Stimulated activated CD4-positive, alpha-beta T cell treated with anti-CD3 and anti-CD28 coated beads, TNF-alpha, amount 100 ng/mL, for 48 hours (primary cell): Measurements from ENCODE around the gene KRT15.

ENCODE experiments used
- DNase-seq, 3 donors: peaks; one replicate each; pipeline ENCODE4 v3.0.0-alpha.2; 2020; ENCODE audit warnings: low read depth in 3 of 3

KRT15 gene

DNA sequence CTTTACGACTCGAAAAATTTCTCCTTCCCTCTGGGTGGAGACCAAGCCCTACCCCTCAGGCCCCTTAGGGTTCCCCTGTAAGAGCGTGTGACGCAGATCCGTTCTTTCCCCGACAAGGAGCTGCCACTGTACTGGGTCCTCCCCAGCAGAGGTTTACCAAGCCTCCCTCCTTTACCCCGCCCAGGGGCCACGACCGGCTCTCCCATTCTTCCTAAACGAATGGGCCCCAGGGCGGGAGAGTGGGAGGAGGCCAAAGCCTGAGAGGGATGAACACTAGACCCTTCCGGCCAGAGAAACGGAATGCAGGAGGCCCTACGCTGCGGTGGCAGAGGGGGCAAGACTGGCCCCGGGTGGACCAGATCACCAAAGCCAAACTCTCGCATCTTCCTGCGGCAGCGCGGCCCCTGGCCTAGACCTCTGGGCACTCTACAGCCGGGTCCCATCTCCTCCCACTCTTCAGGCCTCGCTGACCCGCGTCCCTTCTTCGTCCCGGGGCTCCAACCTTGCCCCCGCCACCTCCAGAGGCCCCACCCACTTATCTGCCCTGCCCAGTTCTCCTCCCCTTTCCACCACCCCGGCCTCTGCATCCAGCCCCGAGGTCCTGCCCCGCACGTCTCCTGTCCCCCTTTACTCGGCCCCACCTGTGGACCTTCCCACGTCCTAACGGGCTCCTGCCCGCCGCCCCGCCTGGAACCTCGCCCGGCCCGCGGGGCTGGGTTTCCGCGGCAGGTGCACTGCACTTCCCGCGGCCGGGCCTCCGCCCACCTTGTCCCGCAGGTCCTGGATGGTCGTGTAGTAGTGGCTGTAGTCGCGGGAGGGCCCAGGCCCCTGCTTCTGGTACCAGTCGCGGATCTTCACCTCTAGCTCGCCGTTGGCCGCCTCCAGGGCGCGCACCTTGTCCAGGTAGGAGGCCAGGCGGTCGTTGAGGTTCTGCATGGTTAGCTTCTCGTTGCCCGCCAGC is 8.7 kb upstream of the KRT15 start:
- no peak for DNase-seq

DNA sequence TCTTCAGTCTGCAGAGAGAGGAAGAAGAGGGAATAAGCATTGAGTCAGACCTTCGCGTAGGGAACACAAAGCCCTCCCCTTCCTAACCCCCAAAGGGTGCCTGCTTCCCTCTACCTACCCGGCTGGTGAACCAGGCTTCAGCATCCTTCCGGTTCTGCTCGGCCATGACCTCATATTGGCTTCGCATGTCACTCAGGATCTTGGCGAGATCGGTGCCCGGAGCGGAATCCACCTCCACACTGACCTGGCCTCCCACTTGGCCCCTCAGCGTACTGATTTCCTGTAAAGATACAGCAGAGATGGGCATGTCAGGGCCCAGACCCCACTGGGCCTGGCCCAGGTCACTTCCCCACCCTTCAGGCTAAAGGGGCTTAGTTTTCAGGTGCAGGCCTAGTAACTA is 5.6 kb upstream of the KRT15 start:
- no peak for DNase-seq

DNA sequence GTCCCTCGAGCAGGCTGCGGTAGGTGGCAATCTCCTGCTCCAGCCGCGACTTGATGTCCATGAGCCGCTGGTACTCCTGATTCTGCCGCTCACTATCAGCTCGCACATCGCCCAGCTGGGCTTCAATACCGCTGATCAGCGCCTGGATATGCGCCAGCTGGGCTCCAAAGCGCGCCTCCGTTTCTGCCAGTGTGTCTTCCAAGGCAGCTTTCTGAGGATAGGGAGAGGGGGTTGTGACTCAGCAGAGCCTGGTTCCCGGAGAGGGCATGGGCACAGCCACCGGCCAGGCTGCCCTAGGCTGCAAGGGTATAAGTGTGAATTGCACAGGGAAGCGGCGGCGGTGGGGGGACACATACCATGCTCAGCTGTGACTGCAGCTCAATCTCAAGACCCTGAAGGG is 5.1 kb upstream of the KRT15 start:
- DNase-seq: no peak

DNA sequence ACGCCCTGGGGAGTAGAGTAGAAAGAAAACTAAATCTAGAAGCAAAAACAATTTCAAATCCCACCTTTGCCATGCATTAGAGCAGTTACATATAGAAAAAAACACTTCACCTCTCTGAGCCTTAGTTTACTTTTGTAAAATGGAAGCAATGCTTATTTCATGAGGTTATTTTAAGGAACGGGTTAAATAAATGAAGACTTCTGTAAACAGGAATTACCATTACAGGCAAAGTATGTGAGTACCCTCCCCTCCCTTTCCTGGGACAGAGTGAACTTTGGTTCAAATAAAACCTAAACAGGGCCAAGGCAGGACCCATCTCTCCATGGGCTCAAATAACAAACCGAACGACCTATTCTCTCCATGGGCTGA is 4.5 kb upstream of the KRT15 start:
- DNase-seq: no peak

DNA sequence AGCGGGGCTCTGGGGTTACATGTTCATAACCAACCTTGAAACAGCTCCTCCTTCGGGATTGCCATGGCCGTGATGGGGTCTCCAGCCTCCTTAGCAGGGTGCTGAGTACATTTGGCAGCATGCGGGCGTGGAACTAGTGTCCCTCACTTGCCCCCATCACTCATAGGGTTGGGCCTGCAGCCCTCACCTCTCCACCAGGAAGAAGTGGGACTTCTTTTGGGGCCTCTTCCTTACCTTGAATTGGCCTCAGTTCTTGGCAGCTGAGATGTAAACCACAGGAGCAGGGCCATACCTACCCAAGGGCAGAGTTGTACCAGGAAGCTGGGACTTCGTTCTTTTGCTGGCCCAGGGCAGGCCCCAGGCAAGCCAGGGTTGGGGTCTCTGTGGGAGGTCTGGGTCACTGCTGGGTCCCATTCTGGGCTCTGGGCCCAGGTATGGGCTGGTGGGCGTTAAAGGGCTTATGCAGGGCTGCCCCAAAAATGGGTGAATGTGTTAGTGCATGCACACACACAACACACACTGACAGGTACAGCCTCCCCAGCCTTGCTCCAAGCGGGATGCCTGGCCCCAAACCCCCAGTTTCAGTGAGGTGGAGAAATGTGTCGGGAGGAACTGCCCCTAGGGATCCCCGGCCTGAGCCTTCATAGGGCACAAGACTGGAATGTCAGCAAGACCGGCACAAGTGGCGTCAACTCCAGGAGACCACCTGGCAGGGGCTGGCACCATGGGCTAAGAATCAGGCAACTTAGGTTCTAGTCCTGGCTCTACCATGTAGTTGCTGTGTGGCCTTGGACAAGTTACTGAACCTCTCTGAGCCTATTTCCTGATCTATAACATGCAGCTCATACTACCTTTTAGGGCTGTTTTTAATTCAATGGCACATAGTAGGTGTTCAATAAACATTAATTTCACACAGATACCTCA is 3.9 kb upstream of the KRT15 start:
- no peak for DNase-seq

DNA sequence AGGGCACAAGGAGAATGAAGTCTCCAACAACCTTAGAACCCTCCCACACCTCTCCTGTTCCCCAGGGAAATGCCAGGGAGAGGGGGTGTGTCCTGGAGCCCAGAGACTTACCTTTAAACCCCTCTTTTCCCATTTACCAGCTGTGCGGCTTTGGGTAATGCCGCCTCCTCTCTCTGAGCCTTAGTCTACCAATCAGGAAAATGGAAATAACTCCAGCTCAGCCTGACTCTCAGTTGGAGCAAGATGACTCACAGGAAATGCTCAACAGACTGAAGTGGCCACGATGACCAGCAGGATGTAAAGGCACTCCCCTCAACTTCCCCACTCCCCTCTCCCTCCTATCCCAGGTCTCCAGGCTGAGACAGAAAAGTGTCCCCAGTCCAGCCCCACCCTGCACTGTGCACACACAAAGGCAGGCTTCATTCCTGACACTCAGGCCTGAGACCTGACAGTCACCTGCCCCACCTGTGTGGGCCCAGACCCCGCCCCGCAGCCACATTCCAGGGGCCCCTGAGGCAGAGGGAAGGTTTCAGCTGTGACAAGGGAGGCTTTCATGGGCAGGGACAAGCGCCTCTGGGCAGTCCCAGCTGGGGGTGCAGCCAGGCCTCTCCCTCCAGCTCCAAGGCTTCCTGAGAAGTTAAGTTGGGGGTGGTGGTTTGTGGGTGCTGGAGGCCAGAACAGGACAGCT is 3.0 kb upstream of the KRT15 start:
- DNase-seq: no peak

DNA sequence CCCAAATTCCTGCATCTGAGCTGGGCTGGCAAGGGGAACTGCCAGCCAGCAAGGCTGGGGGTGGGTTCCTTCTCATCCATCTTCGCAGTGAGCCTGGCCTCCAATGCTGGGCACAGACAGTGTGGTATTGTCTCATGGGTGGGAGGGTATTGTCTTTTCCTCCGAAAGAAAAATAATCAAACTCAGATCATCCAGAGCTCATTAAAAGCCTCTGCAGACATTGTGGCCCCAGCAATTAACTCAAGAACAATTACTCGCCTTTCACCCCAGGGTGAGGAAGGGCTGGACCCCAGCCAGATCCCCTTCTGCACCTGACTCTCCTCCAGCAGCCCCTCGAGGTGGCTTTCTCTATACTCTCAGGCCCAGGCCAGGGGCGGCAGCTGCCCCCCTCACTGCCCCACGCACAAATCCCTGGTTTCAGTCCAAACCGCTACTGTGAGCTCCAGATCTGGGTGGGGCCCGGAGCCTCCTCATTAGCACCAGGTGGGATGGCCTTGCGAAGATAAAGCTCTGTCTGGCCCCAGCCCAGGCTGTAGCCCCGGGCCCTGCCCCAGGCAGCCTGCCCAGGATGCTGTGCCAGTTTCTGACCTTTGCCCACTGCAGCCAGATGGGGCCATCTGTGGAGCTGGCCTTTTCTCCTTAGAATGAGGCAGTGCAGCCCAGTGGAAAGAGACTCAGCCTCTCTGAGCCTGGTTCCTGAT is 2.3 kb upstream of the KRT15 start:
- no peak for DNase-seq

DNA sequence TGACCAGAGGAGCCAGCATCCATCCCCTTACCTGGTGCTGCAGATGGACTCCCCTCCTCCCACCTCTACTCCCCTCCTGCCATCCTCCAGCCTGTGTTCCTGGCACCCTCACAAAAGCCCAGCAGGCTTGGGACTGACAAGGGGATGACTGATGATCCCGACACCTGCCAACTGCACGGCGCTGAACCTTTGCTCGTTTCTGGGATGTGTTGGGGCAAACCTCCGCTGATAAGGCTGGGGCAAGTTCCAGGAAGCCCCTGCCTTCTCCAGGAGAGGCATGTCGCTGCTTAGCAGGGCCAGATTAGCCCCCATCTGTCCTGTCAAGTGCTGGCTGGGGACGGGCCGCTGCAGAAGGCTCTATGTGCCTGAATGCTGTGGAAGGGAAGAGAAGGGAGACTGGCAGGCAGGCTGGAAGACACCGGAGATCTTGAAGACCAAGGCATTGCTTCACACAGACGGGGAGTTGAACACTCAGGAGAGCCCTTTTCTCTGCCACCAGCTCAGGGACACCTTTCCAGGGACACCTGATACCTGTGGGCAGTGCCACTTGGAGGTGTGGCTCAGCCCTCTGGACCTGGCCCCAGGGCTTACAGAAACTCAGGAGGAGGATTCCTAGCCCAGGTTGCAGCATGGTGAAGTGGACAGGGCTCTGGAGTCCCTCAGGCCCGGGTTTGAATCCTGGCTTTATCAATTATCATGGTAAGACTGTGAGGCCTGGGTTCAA is 973 bp upstream of the KRT15 start:
- DNase-seq: no peak

DNA sequence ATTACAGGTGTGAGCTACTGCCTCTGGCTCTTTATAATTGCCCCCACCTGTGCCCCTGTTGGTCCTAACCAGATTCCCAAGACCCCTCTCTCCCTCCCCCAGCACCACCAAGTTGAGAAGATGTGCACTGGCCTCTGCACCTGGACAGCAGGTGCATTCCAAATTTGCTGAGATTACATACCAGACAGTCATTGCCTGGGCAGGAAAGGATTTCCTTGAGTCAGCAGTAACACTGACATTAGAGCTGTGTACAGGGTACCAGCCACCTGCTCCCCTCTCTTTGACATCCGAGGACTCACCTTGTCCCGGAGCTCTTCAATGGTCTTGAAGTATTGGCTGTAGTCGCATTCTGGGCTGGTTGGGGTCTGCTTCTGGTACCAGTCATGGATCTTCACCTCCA is 659 bp downstream of the KRT15 start:
- DNase-seq: no peak

DNA sequence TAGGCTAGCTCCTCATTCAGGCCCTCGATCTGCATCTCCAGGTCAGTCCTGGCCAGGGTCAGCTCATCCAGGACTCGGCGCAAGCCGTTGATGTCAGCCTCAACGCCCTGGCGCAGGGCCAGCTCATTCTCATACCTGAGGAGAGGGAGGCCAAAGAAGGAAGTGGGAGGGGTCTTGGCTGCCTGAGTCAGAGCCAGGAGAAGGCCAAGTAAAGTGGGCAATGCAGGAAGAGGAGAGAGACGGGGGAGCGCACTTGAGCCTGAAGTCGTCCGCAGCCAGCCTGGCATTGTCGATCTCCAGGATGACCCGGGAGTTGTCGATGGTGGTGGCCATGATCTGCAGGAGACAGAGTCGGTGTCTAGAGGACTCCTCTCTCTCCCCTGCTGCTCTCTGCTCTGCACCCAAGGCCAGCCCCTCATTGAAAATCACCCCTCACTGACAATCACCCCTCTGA is 1.8 kb downstream of the KRT15 start:
- no peak for DNase-seq

DNA sequence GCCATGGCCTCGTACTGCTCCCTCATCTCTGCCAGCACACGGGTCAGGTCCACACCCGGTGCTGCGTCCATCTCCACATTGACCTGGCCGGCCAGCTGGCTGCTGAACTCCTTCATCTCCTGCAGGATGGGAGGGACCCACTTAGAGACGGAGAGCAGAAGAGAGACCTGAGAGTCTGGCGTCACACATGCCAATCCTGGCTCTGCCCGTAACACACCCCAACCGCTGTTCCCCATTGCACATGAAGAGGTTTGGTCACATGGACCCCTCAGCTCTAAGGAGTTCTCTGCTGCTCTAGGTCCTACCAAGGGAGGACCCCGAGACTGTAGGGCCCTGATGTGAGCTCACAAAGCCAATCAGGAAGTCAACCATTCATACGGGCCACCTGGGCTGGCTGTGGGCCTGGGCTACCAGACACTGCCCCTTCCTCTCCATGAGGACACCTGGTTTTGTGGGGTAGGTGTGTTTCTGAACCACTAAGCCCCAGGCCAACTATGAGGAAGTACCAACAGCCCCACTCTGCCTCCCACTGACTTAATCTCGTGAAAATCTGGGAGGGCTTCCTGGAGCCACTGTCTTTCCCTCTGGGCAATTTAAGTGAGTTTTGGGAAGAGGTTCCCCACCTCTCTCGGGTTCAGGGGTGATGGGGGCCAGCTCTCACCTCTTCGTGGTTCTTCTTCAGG is 2.4 kb downstream of the KRT15 start:
- DNase-seq: no peak

DNA sequence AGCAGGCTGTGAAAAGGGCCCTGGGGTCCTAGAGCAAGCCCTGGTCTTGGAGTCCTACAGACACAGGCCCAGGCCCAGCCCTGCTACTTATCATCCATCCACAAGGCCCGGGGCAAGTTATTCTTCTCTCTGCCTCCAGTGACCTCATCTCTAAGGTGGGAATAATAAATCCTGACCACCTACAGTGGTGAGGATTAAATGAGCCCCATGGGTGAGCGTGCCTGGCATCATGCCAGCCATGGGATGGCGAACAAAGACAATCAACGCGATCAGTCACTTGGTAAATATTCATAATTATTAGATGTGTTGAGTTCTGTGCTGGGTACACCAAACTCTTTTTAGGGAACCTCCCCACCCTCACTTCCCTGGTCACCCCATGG is 5.5 kb downstream of the KRT15 start:
- no peak for DNase-seq

DNA sequence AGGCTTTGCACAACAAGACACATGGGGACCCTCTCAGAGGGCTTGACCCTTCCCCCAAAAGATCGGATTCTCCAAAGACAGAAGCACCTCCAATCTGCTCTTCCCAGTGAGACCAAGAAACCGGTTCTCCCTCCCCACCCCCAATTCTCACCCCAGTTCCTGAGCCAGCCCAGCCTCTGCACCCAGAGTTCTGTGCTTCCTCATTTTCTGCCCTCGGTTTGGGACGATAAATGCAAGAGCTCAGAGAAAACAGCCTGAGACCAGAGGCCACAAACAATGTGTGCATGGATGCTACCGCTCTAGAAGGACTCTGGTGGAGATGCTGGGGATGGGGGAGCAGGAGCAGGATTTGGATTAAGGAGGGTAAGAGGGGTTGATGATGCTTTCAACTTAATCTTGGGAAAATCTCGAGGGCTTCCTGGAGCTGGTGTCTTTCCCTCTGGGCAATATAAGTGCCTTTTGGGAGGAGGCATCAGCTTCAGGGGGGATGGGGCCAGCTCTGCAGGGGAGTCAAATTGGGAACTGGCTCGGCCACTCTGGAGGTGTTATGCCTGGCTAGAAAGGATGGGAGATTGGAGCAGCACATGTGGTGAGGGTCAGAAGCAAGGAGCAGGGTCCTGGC is 6.0 kb downstream of the KRT15 start:
- DNase-seq: no peak

DNA sequence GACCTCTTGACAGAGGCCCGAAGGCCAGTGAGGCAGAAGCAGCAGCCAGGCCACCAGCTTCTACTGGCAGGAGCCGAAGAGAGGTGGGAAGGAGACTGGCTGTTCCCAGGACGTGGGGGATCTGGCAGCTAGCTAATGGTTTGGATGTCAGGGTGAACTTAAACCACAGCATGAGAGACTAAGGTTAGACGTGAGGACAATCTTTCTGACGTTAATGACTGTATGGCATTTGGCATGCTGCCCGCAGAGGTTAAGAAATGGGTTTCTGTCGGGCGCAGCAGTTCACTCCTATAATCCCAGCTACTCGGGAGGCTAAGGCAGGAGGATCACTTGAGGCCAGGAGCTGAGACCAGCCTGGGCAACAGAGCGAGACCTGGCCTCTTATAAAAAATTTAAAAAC is 7.0 kb downstream of the KRT15 start:
- DNase-seq: no peak

DNA sequence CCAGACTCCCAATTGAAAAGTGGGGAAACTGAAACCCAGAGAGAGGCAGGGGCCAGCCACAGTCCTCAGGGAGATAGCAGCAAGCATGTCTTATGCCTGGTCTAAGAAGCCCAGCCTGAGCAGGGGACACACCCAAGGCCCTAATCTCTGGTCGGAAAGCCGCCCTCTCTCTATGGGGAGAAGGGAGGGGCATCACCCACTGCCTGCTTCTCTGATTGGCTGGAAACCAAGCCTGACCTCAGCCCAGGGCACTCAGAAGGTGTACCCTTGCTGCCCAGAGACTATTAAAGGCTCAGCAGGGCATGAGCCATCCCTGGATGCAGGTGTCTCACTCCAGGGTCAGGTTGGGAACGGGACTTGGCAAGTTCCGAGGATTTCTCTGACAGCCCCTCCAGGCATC is 7.6 kb downstream of the KRT15 start:
- no peak for DNase-seq

DNA sequence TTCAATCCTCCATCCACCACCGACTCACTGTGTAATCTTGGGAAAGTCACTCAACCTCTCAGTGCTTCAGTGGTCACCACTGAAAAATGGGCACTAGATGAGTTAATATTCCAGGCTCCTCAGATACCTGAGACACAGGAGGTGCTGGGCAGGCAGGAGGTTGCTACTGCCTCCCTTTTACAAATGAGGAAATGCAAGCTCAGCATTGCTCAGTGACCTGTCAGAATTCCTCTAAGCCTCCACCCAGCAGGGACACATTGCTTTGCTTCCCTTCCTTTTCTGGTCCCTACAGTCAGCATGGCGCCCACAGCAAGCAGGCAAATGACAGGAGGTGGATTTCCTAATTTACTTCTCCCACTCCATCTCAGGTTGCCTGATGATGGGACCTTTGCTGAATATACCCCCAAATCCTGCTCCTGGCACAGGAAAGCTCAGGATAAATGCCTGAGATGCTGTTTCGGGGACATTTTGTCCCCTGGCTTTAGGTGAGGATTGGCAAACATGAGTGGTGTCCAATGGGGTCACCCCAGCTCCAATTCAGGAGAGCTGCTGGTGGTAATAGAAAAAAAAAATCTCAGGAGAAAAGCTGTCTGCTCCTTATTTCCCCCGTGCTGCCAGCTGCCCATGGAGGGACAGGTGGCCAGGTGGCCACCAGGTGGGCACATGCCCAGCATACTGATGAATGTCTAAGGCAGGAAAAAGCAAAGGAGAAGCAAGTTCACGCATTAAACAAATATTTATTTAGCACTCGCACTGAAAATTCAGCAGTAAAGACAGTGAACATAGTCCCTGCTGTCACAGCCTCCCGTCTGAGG is 8.2 kb downstream of the KRT15 start:
- no peak for DNase-seq

DNA sequence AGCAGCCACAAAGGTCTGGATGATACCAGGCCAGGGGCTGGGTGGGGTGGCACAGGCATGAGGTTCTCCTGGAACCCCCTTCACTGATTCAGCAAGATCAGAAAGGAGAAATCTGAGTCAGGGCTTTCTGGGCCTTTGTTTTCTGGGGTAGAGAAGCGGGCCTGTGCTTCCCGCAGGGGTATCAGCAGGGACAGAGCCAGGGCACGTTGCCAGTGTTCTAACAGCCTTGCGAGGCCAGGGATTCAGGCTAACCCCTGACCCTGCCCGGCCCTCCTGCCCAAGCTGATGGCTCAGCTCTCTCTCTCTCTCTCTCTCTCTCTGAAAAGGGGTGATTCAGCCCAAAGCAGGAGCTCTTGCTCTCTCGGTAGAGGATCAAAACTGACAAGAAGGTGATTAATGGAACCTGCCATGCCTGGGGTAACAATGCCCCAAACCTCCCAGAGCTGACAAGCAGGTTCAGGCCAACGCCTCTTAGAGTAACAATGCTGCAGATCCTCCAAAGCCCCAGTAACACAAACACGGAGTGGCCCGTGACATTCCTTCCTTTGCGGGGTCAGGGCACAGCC is 11.3 kb downstream of the KRT15 start:
- no peak for DNase-seq
